Jurkat, Clone E6-1 (cell line): ENCODE data around the gene JUNB.

Experiments used
- DNase-seq: peaks from one replicate; pipeline ENCODE4 v3.0.0-alpha.2; 2011; ENCODE audit warnings: low read depth, low spot score
- H3K4me3 ChIP-seq: 2 replicates; pipeline ENCODE4 v1.5.1; 2011; ENCODE audit warnings: mild to moderate bottlenecking, low read length, control low read depth, moderate library complexity

The JUNB gene

GRCh38 chr19:12837225-12837624 lies 45.9 kb downstream of the JUNB start:
- H3K4me3 ChIP-seq: no peak overlapping the region
- DNase-seq: no peak

- H3K4me3 ChIP-seq: peak within 1 kb of the TSS; percentile 70
- DNase-seq: no peak
Observed at GRCh38 chr19:12838182-12838885, 47.0 kb downstream of the JUNB start, which contains the start of gene MAST1. TSS of gene MAST1 (plus strand) at chr19:12838515. CDS start at chr19:12838573, 58 bp downstream.

GRCh38 chr19:12838886-12839756 lies 47.8 kb downstream of the JUNB start:
- peak overlapping the region; percentile 70 for H3K4me3 ChIP-seq
- DNase-seq: peak; percentile 56

- no peak for DNase-seq
- H3K4me3 ChIP-seq: no peak overlapping the region
Observed at GRCh38 chr19:12840091-12841079, 49.1 kb downstream of the JUNB start.

DNA sequence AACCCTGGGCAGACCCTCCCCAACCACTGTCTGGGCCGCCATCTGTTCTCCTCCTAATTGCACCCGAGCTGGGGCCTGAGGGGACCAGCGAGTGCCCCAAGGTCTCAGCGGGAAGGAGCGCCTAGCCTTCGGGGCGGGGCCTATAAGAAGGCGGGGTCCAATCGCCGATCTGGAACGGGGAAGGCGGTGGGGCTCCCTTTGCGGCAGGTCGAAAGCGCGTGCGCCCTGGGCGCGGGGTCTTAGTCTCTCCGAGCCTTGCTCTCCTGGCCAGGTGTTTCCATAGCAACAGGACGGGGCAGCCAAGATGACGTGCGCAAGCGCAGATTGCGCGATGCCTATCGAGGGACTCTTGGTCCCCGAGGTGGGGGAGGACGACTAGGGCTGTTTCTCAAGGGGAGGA lies 49.8 kb downstream of the JUNB start:
- H3K4me3 ChIP-seq: no peak overlapping the region
- no peak for DNase-seq

DNA sequence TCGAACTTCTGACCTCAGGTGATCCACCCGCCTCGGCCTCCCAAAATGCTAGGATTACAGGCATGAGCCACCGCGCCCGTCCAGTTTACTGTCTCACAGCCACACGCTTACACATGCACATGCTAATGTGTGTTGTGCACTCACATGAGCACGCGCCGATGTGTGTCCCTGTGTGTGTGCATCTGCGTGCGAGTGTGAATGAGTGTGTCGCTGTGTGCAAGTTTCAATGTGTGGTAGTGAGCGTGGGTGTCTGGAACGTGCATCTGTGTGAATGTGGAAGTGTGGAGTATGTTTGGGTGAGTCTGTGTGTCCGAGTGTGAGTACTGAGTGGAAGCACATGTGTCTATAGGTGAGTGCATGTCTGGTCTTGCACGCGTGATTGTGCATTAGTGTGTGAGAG lies 51.2 kb downstream of the JUNB start:
- no peak for DNase-seq
- no peak overlapping the region for H3K4me3 ChIP-seq
